ENCODE data around the gene NAA38.

NAA38 gene

DNA sequence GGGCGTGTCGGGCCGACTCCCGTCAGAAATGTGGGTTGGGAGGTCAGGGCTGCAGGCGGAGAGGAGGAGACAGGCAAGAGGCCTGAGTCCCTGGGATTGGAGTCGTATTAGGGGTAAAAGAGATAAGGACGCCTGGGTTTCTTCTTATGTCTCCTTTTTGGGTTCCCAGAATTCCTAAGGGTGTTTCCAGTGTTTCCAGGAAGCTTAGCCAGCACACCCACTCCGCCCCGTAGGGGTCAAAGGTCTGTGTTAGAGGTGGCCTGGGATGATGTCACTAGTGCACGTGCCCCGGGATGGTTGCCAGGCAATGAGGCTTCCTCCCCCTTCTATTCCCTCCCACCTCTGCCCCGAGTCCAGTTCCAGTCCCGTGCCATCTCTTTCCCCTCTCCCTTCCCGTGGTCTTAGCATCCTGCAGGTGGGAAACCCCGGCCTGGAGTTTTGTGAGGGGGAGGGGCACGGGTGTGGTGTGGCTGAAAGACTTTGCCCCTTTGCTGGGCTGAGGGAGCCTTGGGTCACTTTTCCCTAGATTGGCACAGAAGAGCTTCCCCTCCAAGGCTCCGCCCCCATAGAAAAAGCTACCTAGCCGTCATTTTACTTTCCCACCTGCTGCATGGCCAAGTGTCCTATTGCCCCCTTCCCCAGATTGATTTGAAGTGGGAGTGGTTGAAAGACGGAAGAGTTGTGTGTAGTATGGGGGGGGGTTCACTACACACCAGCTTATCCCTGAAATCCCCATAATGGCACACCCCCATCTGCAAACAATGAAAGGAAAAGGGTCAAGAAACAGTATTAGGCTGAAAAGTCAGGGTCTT is 20.6 kb downstream of the NAA38 start (continued):
- TF ChIP-seq ZNF544 (tag by site-specific recombination; IDR thresholded peaks at IDR 0.05) (no peak), ZNF843 (tag by site-specific recombination; IDR thresholded peaks at IDR 0.05) (peak; percentile 89), ZNF37A (tag by site-specific recombination; IDR thresholded peaks at IDR 0.05) (peak; percentile 71; the same call in 1 of the 2 replicates), ZBTB17 (tag by site-specific recombination; IDR thresholded peaks at IDR 0.05) (peak; percentile 94), ZNF292 (tag by site-specific recombination; IDR thresholded peaks at IDR 0.05; ENCODE audit: borderline replicate concordance, low read depth) (no peak), ZNF157 (tag by site-specific recombination; IDR thresholded peaks at IDR 0.05) (no peak), ZNF626 (tag by site-specific recombination; IDR thresholded peaks at IDR 0.05) (no peak), GLI4 (tag by site-specific recombination; IDR thresholded peaks at IDR 0.05) (peak; percentile 79; the same call in 1 of the 2 replicates), ZSCAN30 (tag by site-specific recombination; IDR thresholded peaks at IDR 0.05) (peak; percentile 99), ZNF175 (tag by site-specific recombination; IDR thresholded peaks at IDR 0.05) (no peak), ZXDB (tag by site-specific recombination; IDR thresholded peaks at IDR 0.05) (peak; percentile 97), ZNF776 (tag by site-specific recombination; IDR thresholded peaks at IDR 0.05; ENCODE audit: borderline replicate concordance) (no peak), KLF8 (tag by site-specific recombination; IDR thresholded peaks at IDR 0.05) (peak; percentile 100), ZNF501 (tag by site-specific recombination; IDR thresholded peaks at IDR 0.05) (peak; percentile 99), TRIM28 (IDR thresholded peaks at IDR 0.05; ENCODE audit: borderline replicate concordance, low read length) (peak; percentile 83; the same call in 1 of the 2 replicates), ZNF473 (tag by site-specific recombination; IDR thresholded peaks at IDR 0.05) (no peak), ZNF660 (tag by site-specific recombination; IDR thresholded peaks at IDR 0.05) (peak; percentile 97), ZNF248 (tag by site-specific recombination; IDR thresholded peaks at IDR 0.05) (no peak), ZNF76 (tag by site-specific recombination; IDR thresholded peaks at IDR 0.05; ENCODE audit: borderline replicate concordance, low read depth) (peak; percentile 92), ZNF621 (tag by site-specific recombination; IDR thresholded peaks at IDR 0.05) (no peak), ZNF239 (tag by site-specific recombination; IDR thresholded peaks at IDR 0.05) (peak; percentile 88), ZNF433 (tag by site-specific recombination; IDR thresholded peaks at IDR 0.05; ENCODE audit: low read depth) (no peak), ZNF221 (tag by site-specific recombination; IDR thresholded peaks at IDR 0.05; ENCODE audit: borderline replicate concordance) (peak; percentile 65; the same call in 1 of the 2 replicates), ZNF558 (tag by site-specific recombination; IDR thresholded peaks at IDR 0.05) (peak; percentile 88), ZNF211 (tag by site-specific recombination; IDR thresholded peaks at IDR 0.05; ENCODE audit: low read depth) (no peak), ZNF140 (tag by site-specific recombination; IDR thresholded peaks at IDR 0.05) (no peak; the same call in 1 of the 2 replicates), ZNF791 (tag by site-specific recombination; IDR thresholded peaks at IDR 0.05) (no peak), ZSCAN23 (tag by site-specific recombination; IDR thresholded peaks at IDR 0.05) (peak; percentile 99), ZNF350 (tag by site-specific recombination; IDR thresholded peaks at IDR 0.05) (no peak), WT1 (tag by site-specific recombination; IDR thresholded peaks at IDR 0.05) (peak; percentile 94)
- TF ChIP-seq, protein P1, sequence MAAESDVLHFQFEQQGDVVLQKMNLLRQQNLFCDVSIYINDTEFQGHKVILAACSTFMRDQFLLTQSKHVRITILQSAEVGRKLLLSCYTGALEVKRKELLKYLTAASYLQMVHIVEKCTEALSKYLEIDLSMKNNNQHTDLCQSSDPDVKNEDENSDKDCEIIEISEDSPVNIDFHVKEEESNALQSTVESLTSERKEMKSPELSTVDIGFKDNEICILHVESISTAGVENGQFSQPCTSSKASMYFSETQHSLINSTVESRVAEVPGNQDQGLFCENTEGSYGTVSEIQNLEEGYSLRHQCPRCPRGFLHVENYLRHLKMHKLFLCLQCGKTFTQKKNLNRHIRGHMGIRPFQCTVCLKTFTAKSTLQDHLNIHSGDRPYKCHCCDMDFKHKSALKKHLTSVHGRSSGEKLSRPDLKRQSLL (tag by site-specific recombination; IDR thresholded peaks at IDR 0.05): peak; percentile 72; the same call in 1 of the 2 replicates
- TF ChIP-seq, protein P2, sequence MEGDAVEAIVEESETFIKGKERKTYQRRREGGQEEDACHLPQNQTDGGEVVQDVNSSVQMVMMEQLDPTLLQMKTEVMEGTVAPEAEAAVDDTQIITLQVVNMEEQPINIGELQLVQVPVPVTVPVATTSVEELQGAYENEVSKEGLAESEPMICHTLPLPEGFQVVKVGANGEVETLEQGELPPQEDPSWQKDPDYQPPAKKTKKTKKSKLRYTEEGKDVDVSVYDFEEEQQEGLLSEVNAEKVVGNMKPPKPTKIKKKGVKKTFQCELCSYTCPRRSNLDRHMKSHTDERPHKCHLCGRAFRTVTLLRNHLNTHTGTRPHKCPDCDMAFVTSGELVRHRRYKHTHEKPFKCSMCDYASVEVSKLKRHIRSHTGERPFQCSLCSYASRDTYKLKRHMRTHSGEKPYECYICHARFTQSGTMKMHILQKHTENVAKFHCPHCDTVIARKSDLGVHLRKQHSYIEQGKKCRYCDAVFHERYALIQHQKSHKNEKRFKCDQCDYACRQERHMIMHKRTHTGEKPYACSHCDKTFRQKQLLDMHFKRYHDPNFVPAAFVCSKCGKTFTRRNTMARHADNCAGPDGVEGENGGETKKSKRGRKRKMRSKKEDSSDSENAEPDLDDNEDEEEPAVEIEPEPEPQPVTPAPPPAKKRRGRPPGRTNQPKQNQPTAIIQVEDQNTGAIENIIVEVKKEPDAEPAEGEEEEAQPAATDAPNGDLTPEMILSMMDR (tag by site-specific recombination; IDR thresholded peaks at IDR 0.05): no peak
- TF ChIP-seq, protein P3, sequence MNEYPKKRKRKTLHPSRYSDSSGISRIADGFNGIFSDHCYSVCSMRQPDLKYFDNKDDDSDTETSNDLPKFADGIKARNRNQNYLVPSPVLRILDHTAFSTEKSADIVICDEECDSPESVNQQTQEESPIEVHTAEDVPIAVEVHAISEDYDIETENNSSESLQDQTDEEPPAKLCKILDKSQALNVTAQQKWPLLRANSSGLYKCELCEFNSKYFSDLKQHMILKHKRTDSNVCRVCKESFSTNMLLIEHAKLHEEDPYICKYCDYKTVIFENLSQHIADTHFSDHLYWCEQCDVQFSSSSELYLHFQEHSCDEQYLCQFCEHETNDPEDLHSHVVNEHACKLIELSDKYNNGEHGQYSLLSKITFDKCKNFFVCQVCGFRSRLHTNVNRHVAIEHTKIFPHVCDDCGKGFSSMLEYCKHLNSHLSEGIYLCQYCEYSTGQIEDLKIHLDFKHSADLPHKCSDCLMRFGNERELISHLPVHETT (tag by site-specific recombination; IDR thresholded peaks at IDR 0.05): peak; percentile 99
- TF ChIP-seq, protein P4, sequence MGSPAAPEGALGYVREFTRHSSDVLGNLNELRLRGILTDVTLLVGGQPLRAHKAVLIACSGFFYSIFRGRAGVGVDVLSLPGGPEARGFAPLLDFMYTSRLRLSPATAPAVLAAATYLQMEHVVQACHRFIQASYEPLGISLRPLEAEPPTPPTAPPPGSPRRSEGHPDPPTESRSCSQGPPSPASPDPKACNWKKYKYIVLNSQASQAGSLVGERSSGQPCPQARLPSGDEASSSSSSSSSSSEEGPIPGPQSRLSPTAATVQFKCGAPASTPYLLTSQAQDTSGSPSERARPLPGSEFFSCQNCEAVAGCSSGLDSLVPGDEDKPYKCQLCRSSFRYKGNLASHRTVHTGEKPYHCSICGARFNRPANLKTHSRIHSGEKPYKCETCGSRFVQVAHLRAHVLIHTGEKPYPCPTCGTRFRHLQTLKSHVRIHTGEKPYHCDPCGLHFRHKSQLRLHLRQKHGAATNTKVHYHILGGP (tag by site-specific recombination; IDR thresholded peaks at IDR 0.05): peak; percentile 81
- TF ChIP-seq, protein P5, sequence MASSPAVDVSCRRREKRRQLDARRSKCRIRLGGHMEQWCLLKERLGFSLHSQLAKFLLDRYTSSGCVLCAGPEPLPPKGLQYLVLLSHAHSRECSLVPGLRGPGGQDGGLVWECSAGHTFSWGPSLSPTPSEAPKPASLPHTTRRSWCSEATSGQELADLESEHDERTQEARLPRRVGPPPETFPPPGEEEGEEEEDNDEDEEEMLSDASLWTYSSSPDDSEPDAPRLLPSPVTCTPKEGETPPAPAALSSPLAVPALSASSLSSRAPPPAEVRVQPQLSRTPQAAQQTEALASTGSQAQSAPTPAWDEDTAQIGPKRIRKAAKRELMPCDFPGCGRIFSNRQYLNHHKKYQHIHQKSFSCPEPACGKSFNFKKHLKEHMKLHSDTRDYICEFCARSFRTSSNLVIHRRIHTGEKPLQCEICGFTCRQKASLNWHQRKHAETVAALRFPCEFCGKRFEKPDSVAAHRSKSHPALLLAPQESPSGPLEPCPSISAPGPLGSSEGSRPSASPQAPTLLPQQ (tag by site-specific recombination; IDR thresholded peaks at IDR 0.05): peak; percentile 98

Data from HEK293 (cell line).